GM23248 (cell line): Measurements from ENCODE around the gene CAMTA1. TPM values are rescaled to one million over a fixed set of nuclear protein-coding genes. Genes with fewer than 3 reads are reported as not detected.

Experiments
- DNase-seq: peaks from one replicate; pipeline ENCODE4 v3.0.0-alpha.2; 2015
- H2AFZ ChIP-seq: fragments of 200-600 bp; sonication (generic); 2 replicates; pipeline ENCODE4 v1.6.1; 2016; ENCODE audit warnings: antibody characterized with exemption
- H3F3A ChIP-seq: fragments of 200-600 bp; sonication (generic); 2 replicates; pipeline ENCODE4 v1.6.1; 2016; ENCODE audit warnings: mild to moderate bottlenecking, antibody characterized with exemption, mixed run types; ENCODE audit not compliant: insufficient read depth
- H3K27ac ChIP-seq: fragments of 200-600 bp; sonication (generic); 2 replicates; pipeline ENCODE4 v1.5.1; 2016; ENCODE audit warnings: mild to moderate bottlenecking
- H3K27me3 ChIP-seq: fragments of 200-600 bp; sonication (generic); replicated peaks from 2 replicates; pipeline ENCODE4 v1.6.1; 2016; ENCODE audit warnings: mild to moderate bottlenecking; ENCODE audit not compliant: insufficient read depth
- H3K36me3 ChIP-seq: fragments of 200-600 bp; sonication (generic); 2 replicates; pipeline ENCODE4 v1.6.1; 2016; ENCODE audit warnings: low read depth, mild to moderate bottlenecking
- H3K4me1 ChIP-seq: fragments of 200-600 bp; sonication (generic); 2 replicates; pipeline ENCODE4 v1.6.1; 2016; ENCODE audit warnings: mild to moderate bottlenecking; ENCODE audit not compliant: insufficient read depth
- H3K4me2 ChIP-seq: fragments of 200-600 bp; sonication (generic); one replicate; pipeline ENCODE4 v1.6.1; 2016; ENCODE audit warnings: mild to moderate bottlenecking; ENCODE audit not compliant: unreplicated experiment
- H3K4me3 ChIP-seq: fragments of 200-600 bp; sonication (generic); 2 replicates; pipeline ENCODE4 v1.5.1; 2016; ENCODE audit warnings: mild to moderate bottlenecking
- H3K79me2 ChIP-seq: fragments of 200-600 bp; sonication (generic); 2 replicates; pipeline ENCODE4 v1.6.1; 2016; ENCODE audit warnings: mild to moderate bottlenecking; ENCODE audit not compliant: insufficient read depth
- H3K9ac ChIP-seq: fragments of 200-600 bp; sonication (generic); 2 replicates; pipeline ENCODE4 v1.6.1; 2016; ENCODE audit warnings: mild to moderate bottlenecking
- H3K9me2 ChIP-seq: fragments of 200-600 bp; sonication (generic); 2 replicates; pipeline ENCODE4 v1.6.1; 2016; ENCODE audit warnings: mixed run types, mild to moderate bottlenecking, moderate library complexity; ENCODE audit not compliant: insufficient read depth
- H3K9me3 ChIP-seq: fragments of 200-600 bp; sonication (generic); one replicate; pipeline ENCODE4 v1.6.1; 2017; ENCODE audit warnings: low read depth
- H4K20me1 ChIP-seq: fragments of 200-600 bp; sonication (generic); 2 replicates; pipeline ENCODE4 v1.6.0; 2016; ENCODE audit not compliant: insufficient read depth
- EZH2 ChIP-seq: fragments of 200-600 bp; sonication (generic); IDR thresholded peaks from 2 replicates; pipeline ENCODE4 v1.6.1; 2018; ENCODE audit warnings: antibody characterized with exemption, mild to moderate bottlenecking; ENCODE audit not compliant: insufficient read depth, poor library complexity, severe bottlenecking
- EZH2phosphoT487 ChIP-seq: fragments of 200-600 bp; sonication (generic); IDR thresholded peaks from 2 replicates; pipeline ENCODE4 v1.6.1; 2018; ENCODE audit warnings: antibody characterized with exemption, moderate library complexity, mild to moderate bottlenecking, low read depth; ENCODE audit not compliant: insufficient read depth
- WGBS, 2 experiments: methylation state at CpG; one replicate each; pipeline ENCODE4 v1.1.6; 2015 to 2017; ENCODE audit warnings: low lambda C conversion rate in 2 of 2, low coverage in 1 of 2; ENCODE audit errors: missing lambda C conversion rate in 2 of 2; 5-methylcytosine and 5-hydroxymethylcytosine counted together
- in situ Hi-C: fragments of 300-500 bp; cut with MboI; formaldehyde crosslinking; loops from 2 replicates; pipeline ENCODE4 v1.15.0; 2020
- polyA plus RNA-seq: library from polyadenylated mRNA; unstranded; fragments of >200 nt; fragmentation: Nextera tagmentation; extraction: Ambion mirVana; gene quantifications from 2 replicates; pipeline ENCODE4 v1.2.1, GENCODE V29; 2016
- total RNA-seq: library from RNA; depleted of rRNA; stranded (reverse); fragments of >200 nt; shearing (Covaris generic); gene quantifications from 2 replicates; pipeline ENCODE4 v1.2.3, GENCODE V29; 2014

CAMTA1 gene
- total and polyA plus RNA-seq, 2 experiments from 2014 or later: 50.1 to 165 TPM

DNA sequence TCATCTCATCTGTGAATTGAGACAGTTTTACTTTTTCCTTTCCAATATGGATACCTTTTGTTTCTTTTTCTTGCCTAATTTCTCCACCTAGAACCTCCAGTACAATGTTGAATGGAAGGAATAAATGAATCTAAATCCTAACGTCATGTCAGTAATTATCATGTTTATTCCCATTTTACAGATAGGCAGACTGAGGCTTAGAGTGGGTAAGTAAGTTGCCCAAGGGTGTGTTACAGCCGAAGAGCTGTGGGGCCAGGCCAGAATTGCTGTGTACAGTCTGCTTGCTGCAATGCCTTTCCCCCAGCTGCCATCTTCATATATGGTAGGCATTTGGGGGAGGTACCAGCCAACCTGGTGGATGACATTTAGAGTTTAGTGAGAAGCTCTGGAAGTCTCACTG lies 162.7 kb downstream of the CAMTA1 start:
- Histone ChIP-seq H3K4me3 (no peak overlapping the region), H3K4me1 (no peaks in the 10 kb centered on the region), H3K79me2 (no peaks in the 10 kb centered on the region), H3K27ac (no peak overlapping the region), H4K20me1 (no peaks in the 10 kb centered on the region), H3K36me3 (no peaks in the 10 kb centered on the region), H3K4me2 (no peak overlapping the region), H3K9ac (no peak overlapping the region), H3F3A (no peaks in the 10 kb centered on the region), H3K27me3 (no peaks in the 10 kb centered on the region), H3K9me2 (no peaks in the 10 kb centered on the region), H3K9me3 (no peaks in the 10 kb centered on the region), H2AFZ (no peak overlapping the region)
- no peak for DNase-seq
- no peak for TF ChIP-seq EZH2
- no peak for TF ChIP-seq EZH2phosphoT487
- in situ Hi-C loops: no loop called here
- WGBS, 2 experiments: 76 to 79% methylated on average over 2 of the region's 2 CpGs

DNA sequence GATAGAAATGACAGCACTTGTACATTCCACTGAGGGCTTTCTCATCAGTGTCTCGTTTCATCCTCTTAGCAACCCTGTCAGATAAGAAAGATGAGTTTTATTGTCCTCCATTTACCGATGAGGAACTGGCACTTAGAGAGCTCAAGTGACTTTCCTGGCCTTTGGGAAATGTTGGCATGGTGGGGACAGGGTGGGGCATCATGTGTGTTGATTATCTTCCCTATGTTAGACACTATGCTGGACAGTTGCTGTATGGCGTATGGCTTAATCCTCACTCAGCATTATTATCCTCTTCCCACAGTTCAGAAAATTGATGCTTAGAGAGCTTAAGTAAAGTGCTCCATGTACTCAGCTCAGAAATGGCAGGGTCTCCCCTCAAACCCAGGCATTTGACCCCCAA lies 163.2 kb downstream of the CAMTA1 start:
- WGBS, 2 experiments: 51 to 57% methylated on average over 3 of the region's 3 CpGs
- H3K4me3 ChIP-seq: no peak overlapping the region

DNA sequence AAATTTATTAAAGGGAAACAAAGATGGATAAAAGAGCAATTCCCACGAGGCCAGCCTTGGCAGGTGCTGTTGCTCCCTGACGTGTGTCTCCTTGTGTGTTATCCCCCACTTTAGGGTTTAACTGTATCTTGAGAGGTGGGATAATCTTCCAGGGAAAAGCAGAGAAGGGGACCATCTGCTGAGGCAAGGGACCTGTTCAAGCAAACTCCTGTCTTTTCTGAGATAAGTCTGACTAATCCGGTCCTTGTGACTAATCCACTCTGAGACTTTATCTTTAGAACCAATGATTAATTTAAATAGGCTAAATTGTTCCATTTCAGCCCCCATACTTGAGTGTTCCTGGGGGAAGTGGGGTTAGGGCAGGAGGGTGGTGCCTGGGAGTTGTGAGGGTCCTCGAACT lies 163.6 kb downstream of the CAMTA1 start:
- H3K9me2 ChIP-seq: no peaks in the 10 kb centered on the region
- no peak overlapping the region for H3K4me3 ChIP-seq
- H4K20me1 ChIP-seq: no peaks in the 10 kb centered on the region
- DNase-seq: peak; percentile 45
- H2AFZ ChIP-seq: no peak overlapping the region
- H3K4me1 ChIP-seq: no peaks in the 10 kb centered on the region
- H3K27me3 ChIP-seq: no peaks in the 10 kb centered on the region
- H3K4me2 ChIP-seq: no peak overlapping the region
- no peak for TF ChIP-seq EZH2phosphoT487
- no peak for TF ChIP-seq EZH2
- no peak overlapping the region for H3K9ac ChIP-seq
- no peak overlapping the region for H3K27ac ChIP-seq
- no peaks in the 10 kb centered on the region for H3K79me2 ChIP-seq
- in situ Hi-C loops: no loop called here
- no peaks in the 10 kb centered on the region for H3K9me3 ChIP-seq
- H3F3A ChIP-seq: no peaks in the 10 kb centered on the region
- no peaks in the 10 kb centered on the region for H3K36me3 ChIP-seq
- WGBS, 2 experiments: 57 to 62% methylated on average over 4 of the region's 4 CpGs

More for the DNA sequence above, 163.2 kb downstream of the CAMTA1 start:
- Histone ChIP-seq H3K27ac (no peak overlapping the region), H3K9ac (no peak overlapping the region), H3K9me3 (no peaks in the 10 kb centered on the region), H3K36me3 (no peaks in the 10 kb centered on the region), H3K27me3 (no peaks in the 10 kb centered on the region), H3K4me2 (no peak overlapping the region), H3K4me1 (no peaks in the 10 kb centered on the region), H3K9me2 (no peaks in the 10 kb centered on the region), H2AFZ (no peak overlapping the region), H3F3A (no peaks in the 10 kb centered on the region), H3K79me2 (no peaks in the 10 kb centered on the region), H4K20me1 (no peaks in the 10 kb centered on the region)
- in situ Hi-C loops: no loop called here
- DNase-seq: no peak
- TF ChIP-seq EZH2 (no peak), EZH2phosphoT487 (no peak)

DNA sequence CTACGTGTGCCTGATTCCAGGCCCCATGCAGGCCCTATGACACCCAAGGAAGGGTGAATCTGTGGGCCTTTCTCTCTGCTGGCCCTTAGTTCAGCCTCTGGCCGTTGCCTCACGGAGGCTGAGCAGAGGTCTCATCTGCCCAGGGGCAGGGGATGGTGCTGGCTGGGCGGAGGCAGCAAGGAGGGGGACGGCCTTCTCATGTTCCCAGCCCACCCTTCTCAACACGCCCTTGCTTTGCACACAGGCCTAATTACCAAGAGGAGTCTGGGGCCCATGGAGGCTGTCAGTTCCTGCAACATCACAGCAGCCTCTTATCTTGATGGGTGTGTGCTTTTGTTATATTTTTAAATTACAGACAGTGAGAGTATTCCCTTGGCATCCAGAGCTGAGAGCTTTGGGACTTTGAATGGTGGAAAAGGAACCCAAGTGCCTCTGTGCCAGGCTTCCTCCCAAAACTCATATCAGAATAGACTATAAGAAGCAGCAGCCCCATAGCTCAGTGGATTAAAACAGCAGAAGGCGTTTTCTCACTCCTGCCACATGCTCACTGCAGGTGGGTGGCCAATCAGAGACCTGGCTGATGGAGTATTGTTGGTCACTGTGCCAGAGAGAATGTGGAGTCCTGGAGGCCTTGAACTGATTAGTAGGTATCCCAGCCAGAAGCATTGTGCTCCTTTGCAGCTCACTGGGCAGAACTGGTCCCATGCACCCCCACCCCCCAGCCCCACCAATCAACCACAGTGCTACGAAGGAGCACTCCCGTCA lies 164.9 kb downstream of the CAMTA1 start:
- H3K27me3 ChIP-seq: no peaks in the 10 kb centered on the region
- no peaks in the 10 kb centered on the region for H3K36me3 ChIP-seq
- no peak overlapping the region for H2AFZ ChIP-seq
- in situ Hi-C loops: no loop called here
- TF ChIP-seq EZH2phosphoT487 (no peak), EZH2 (no peak)
- no peaks in the 10 kb centered on the region for H3K4me1 ChIP-seq
- no peaks in the 10 kb centered on the region for H3F3A ChIP-seq
- no peaks in the 10 kb centered on the region for H3K9me3 ChIP-seq
- no peaks in the 10 kb centered on the region for H3K9me2 ChIP-seq
- no peak overlapping the region for H3K4me2 ChIP-seq
- H3K79me2 ChIP-seq: no peaks in the 10 kb centered on the region
- H3K9ac ChIP-seq: no peak overlapping the region
- no peak overlapping the region for H3K4me3 ChIP-seq
- no peak overlapping the region for H3K27ac ChIP-seq
- 71 to 82% methylated on average over 9 of the region's 9 CpGs for WGBS, 2 experiments
- DNase-seq: no peak
- H4K20me1 ChIP-seq: no peaks in the 10 kb centered on the region
